Omental fat pad (tissue), 4 donors: ENCODE data around the gene KRT73. TPM values are rescaled to one million over a fixed set of nuclear protein-coding genes. Genes with fewer than 3 reads are reported as not detected.

ENCODE experiments used
- ATAC-seq: fragments of 150-250 bp; one replicate; pipeline ENCODE4 v1.9.1; 2016; ENCODE audit warnings: mild to moderate bottlenecking, moderate library complexity; ENCODE audit not compliant: low FRiP score
- DNase-seq: peaks from one replicate; pipeline ENCODE4 v3.0.0-alpha.2; 2019; ENCODE audit warnings: low spot score
- CTCF ChIP-seq, 3 donors: fragments of 450-650 bp; IDR thresholded peaks; one replicate each; pipeline ENCODE4 v1.5.1; 2016 to 2017; ENCODE audit warnings: antibody characterized with exemption in 3 of 3, mild to moderate bottlenecking in 3 of 3, moderate library complexity in 2 of 3
- total RNA-seq, 4 donors: library from RNA; depleted of rRNA; stranded (reverse); fragments of >200 nt; gene quantifications; one replicate each; pipeline ENCODE4 v1.1.0, GENCODE V29; 2016

Gene KRT73
- total RNA-seq, 4 donors from 2014 or later, result not detected

GRCh38 chr12:52591521-52591920 is 26.8 kb downstream of the KRT73 start:
- no peak for ATAC-seq
- TF ChIP-seq CTCF (IDR thresholded peaks at IDR 0.05), result no peak
- DNase-seq, result no peak

GRCh38 chr12:52590021-52590420 is 28.3 kb downstream of the KRT73 start:
- TF ChIP-seq CTCF (IDR thresholded peaks at IDR 0.05), result no peak
- no peak for ATAC-seq
- no peak for DNase-seq

GRCh38 chr12:52587563-52587962 is 30.8 kb downstream of the KRT73 start:
- TF ChIP-seq CTCF (IDR thresholded peaks at IDR 0.05), result no peak
- DNase-seq (no peak), ATAC-seq (no peak)

- ATAC-seq, result no peak
- no peak for DNase-seq
- no peak for TF ChIP-seq CTCF (IDR thresholded peaks at IDR 0.05)
These were observed 32.4 kb downstream of the KRT73 start for GRCh38 chr12:52585946-52586345.

- ATAC-seq (no peak), DNase-seq (no peak)
- TF ChIP-seq CTCF (IDR thresholded peaks at IDR 0.05), result no peak
These were observed 33.3 kb downstream of the KRT73 start for GRCh38 chr12:52585066-52585465.

- no peak for TF ChIP-seq CTCF (IDR thresholded peaks at IDR 0.05)
- ATAC-seq (no peak), DNase-seq (no peak)
These were observed 34.1 kb downstream of the KRT73 start for GRCh38 chr12:52584156-52584682.

- TF ChIP-seq CTCF (IDR thresholded peaks at IDR 0.05), result peak in 1 of 3 donors; percentile 32
- DNase-seq (peak; percentile 52), ATAC-seq (peak; percentile 87)
These were observed 35.3 kb downstream of the KRT73 start for GRCh38 chr12:52582971-52583456.
